ENCODE data around the gene SLAMF7.
A peak's percentile ranks its signal among the peaks of the same experiment; 100 is the strongest.

DNA sequence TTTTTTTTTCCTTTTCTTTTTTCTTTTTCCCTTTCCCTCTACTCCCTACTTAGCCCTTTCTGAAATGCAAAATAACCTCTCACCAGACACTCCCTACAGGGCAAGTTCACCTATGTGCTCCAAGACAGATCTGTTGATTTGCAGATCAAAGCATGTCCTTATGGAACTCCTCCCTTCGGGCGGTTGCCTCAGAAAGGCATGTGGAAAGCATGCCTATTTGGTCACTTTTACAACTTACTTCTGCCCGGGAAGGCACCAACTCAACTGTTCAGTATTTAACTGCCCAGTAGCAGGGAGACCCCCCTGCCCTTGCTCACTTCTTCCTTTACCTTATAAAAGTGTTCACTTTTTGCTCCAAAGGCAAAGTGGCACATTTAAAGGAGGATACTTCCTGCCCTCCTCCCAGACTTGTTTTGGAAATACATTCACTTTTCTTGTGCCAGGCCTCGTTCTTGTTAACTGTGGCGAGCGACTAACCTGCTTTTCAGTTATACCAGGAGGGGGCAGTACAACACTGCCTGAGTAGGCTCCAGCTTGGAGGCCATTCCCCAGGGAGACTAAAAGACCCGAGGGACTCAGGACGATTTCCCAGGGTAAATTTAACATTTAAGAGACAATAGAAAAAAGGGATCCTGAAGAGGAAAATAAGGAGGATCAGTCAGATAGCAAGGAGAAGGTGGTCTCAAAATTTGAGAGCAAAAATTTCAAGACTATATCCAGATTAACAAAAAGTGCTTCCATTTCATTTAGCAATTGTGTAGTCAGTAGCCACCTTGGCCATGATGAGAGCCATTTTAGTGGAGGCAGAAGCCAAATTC, 12.3 kb upstream of the SLAMF7 start:
- TF ChIP-seq YY1 (IDR thresholded peaks at IDR 0.05; ENCODE audit: low read depth, low read length) = peak; percentile 90
- TF ChIP-seq, protein P1, sequence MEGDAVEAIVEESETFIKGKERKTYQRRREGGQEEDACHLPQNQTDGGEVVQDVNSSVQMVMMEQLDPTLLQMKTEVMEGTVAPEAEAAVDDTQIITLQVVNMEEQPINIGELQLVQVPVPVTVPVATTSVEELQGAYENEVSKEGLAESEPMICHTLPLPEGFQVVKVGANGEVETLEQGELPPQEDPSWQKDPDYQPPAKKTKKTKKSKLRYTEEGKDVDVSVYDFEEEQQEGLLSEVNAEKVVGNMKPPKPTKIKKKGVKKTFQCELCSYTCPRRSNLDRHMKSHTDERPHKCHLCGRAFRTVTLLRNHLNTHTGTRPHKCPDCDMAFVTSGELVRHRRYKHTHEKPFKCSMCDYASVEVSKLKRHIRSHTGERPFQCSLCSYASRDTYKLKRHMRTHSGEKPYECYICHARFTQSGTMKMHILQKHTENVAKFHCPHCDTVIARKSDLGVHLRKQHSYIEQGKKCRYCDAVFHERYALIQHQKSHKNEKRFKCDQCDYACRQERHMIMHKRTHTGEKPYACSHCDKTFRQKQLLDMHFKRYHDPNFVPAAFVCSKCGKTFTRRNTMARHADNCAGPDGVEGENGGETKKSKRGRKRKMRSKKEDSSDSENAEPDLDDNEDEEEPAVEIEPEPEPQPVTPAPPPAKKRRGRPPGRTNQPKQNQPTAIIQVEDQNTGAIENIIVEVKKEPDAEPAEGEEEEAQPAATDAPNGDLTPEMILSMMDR (IDR thresholded peaks at IDR 0.05; ENCODE audit: control extremely low read depth in 1 of 3, insufficient read depth in 1 of 3, low read depth in 1 of 3, low read length in 3 of 3) = peak; percentile 59 to 92 (median 81)
- TF ChIP-seq TCF12 (IDR thresholded peaks at IDR 0.05; ENCODE audit: low read depth, low read length) = no peak
- TF ChIP-seq CEBPB (IDR thresholded peaks at IDR 0.05; ENCODE audit: low read depth, low read length) = no peak

Measured in H1 (cell line).